ENCODE data around the gene HEY2.
"Not testable (repeated sequence)": the region's sequence is repeated elsewhere in the genome, so short reads cannot be mapped to it uniquely, and the experiment has no call there.

The HEY2 gene

GRCh38 chr6:125749173-125749864 lies at the start of gene HEY2:
TSS of gene HEY2 (plus strand) at chr6:125749632. CDS start at chr6:125749777, 145 bp downstream.
- in situ Hi-C loops (cut with MboI; ENCODE audit: low sequenced_read_pairs) = no loop called here

- in situ Hi-C loops (cut with MboI; ENCODE audit: low sequenced_read_pairs) = no loop called here
These were observed 48.7 kb upstream of the HEY2 start for GRCh38 chr6:125700581-125701353.

- in situ Hi-C loops (cut with MboI; ENCODE audit: low sequenced_read_pairs) = no loop called here
These were observed 48.1 kb upstream of the HEY2 start for GRCh38 chr6:125701354-125701668.

- in situ Hi-C loops (cut with MboI; ENCODE audit: low sequenced_read_pairs) = not testable (repeated sequence)
These were observed 45.5 kb upstream of the HEY2 start for GRCh38 chr6:125703882-125704281.

GRCh38 chr6:125707615-125708243 lies 41.7 kb upstream of the HEY2 start:
- in situ Hi-C loops (cut with MboI; ENCODE audit: low sequenced_read_pairs) = no loop called here

GRCh38 chr6:125711013-125711675 lies 38.3 kb upstream of the HEY2 start:
- in situ Hi-C loops (cut with MboI; ENCODE audit: low sequenced_read_pairs) = no loop called here

- in situ Hi-C loops (cut with MboI; ENCODE audit: low sequenced_read_pairs) = no loop called here
These were observed 34.9 kb upstream of the HEY2 start for GRCh38 chr6:125714441-125715090.

- in situ Hi-C loops (cut with MboI; ENCODE audit: low sequenced_read_pairs) = no loop called here
These were observed 32.2 kb upstream of the HEY2 start for GRCh38 chr6:125717120-125717731.

- in situ Hi-C loops (cut with MboI; ENCODE audit: low sequenced_read_pairs) = no loop called here
These were observed 31.3 kb upstream of the HEY2 start for GRCh38 chr6:125718109-125718508.

- in situ Hi-C loops (cut with MboI; ENCODE audit: low sequenced_read_pairs) = no loop called here
These were observed 26.5 kb upstream of the HEY2 start for GRCh38 chr6:125722886-125723285.

- in situ Hi-C loops (cut with MboI; ENCODE audit: low sequenced_read_pairs) = no loop called here
These were observed 22.2 kb upstream of the HEY2 start for GRCh38 chr6:125727216-125727615.

- in situ Hi-C loops (cut with MboI; ENCODE audit: low sequenced_read_pairs) = no loop called here
These were observed 20.7 kb upstream of the HEY2 start for GRCh38 chr6:125728739-125729138.

- in situ Hi-C loops (cut with MboI; ENCODE audit: low sequenced_read_pairs) = no loop called here
These were observed 19.4 kb upstream of the HEY2 start for GRCh38 chr6:125729983-125730382.

- in situ Hi-C loops (cut with MboI; ENCODE audit: low sequenced_read_pairs) = no loop called here
These were observed 17.0 kb upstream of the HEY2 start for GRCh38 chr6:125732398-125732797.

- in situ Hi-C loops (cut with MboI; ENCODE audit: low sequenced_read_pairs) = no loop called here
These were observed 15.7 kb upstream of the HEY2 start for GRCh38 chr6:125733516-125734300.

- in situ Hi-C loops (cut with MboI; ENCODE audit: low sequenced_read_pairs) = no loop called here
These were observed 11.2 kb upstream of the HEY2 start for GRCh38 chr6:125738276-125738675.

GRCh38 chr6:125739364-125739763 lies 10.1 kb upstream of the HEY2 start:
- in situ Hi-C loops (cut with MboI; ENCODE audit: low sequenced_read_pairs) = no loop called here

GRCh38 chr6:125741336-125741735 lies 8.1 kb upstream of the HEY2 start:
- in situ Hi-C loops (cut with MboI; ENCODE audit: low sequenced_read_pairs) = no loop called here

GRCh38 chr6:125742024-125742423 lies 7.4 kb upstream of the HEY2 start:
- in situ Hi-C loops (cut with MboI; ENCODE audit: low sequenced_read_pairs) = no loop called here

All from HL-60/S4 treated with phorbol 12-myristate 13-acetate at 8.2 ng/mL for 4 days and 3 days (cell line).